HG02973 (cell line): ENCODE measurements around the gene LINC00632.
"Not testable (repeated sequence)": the region's sequence is repeated elsewhere in the genome, so short reads cannot be mapped to it uniquely, and the experiment has no call there.

Experiments used
- ATAC-seq: cut with Tn5 transposase; IDR thresholded peaks from one replicate; pipeline ENCODE4 v1.9.1; 2021; ENCODE audit warnings: moderate library complexity; ENCODE audit not compliant: unreplicated experiment

LINC00632 gene

GRCh38 chrX:140709421-140709846, at the start of gene LINC00632:
TSS of gene LINC00632 (plus strand) at chrX:140709759.
- ATAC-seq, result no peak

- ATAC-seq, result no peak
Measured at GRCh38 chrX:140661643-140662042, 47.9 kb upstream of the LINC00632 start.

GRCh38 chrX:140664939-140665338, 44.6 kb upstream of the LINC00632 start:
- no peak for ATAC-seq

GRCh38 chrX:140672840-140673731, 36.5 kb upstream of the LINC00632 start:
- ATAC-seq, result no peak

DNA sequence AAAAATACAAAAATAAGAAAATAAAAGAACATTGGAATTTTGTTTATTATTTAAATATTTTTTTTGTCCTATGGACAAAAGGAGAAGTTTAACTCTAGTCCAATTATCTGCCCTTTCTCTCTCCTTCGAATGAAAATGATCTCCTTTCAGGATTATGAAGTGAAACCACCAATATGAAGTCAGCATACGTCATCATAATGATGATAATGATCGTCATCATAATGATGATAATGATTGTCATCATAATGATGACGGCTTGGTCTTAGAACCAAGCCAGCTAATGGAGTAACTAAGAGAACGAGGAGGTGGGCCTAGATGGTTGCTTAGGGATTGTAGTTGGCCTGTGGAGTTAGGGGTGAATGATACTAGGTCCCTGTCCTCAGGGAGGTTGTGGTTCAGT, 21.9 kb upstream of the LINC00632 start:
- ATAC-seq, result no peak

DNA sequence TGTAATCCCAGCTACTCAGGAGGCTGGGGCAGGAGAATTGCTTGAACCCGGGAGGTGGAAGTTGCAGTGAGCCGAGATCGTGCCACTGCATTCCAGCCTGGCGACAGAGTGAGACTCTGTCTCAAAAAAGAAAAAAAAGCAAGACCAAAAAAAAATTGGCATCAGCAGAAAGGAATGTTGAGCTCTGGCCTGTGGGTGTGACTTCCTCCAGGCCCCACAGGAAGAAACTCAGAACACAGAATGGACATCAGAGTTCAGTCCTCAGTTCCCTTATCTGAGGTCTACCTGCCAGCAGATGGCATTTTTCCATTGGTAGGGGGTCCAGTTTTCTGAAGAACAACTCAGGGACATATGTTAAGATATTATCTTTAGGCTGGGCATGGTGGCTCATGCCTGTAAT, 18.0 kb upstream of the LINC00632 start:
- not testable (repeated sequence) for ATAC-seq

GRCh38 chrX:140697618-140698017, 11.9 kb upstream of the LINC00632 start:
- ATAC-seq, result no peak

DNA sequence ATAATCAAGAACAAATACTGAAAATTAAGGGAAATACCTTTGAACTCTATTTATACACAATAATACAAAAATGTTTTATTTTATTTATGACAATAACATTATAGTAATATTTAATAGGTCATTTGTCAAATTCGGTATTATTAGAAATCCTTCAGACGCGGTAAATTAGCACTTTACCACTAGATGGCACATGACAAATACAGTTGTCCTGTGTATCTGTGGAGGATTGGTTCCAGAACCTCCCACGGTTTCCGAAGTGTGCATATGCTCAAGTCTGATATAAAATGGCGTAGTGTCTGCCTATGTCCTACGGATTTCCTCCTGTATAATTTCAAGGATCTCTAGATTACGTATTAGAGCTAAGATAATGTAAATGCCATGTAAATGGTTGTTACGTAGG, 8.1 kb upstream of the LINC00632 start:
- ATAC-seq, result peak; percentile 73

DNA sequence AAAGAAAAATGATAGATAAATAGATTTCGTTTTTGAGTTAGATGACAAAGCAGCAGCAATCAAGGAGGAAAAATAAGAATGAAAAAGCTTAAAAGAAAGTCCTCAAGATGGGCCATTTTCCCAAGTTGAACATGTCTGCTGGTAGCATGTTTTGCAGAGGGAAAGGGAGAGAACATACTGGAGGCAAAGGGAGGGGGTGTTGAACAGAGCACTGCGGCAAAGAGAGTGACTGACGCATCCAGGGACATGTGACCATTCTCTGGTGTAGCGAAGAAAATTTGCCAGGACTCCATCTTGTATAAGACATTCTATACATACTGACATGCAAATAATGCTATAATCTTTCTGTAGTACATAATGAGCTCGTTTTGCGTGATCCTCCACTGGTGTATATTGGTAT, 1.2 kb downstream of the LINC00632 start:
- ATAC-seq, result no peak

- ATAC-seq, result no peak
Measured at GRCh38 chrX:140711894-140712293, 2.3 kb downstream of the LINC00632 start.

DNA sequence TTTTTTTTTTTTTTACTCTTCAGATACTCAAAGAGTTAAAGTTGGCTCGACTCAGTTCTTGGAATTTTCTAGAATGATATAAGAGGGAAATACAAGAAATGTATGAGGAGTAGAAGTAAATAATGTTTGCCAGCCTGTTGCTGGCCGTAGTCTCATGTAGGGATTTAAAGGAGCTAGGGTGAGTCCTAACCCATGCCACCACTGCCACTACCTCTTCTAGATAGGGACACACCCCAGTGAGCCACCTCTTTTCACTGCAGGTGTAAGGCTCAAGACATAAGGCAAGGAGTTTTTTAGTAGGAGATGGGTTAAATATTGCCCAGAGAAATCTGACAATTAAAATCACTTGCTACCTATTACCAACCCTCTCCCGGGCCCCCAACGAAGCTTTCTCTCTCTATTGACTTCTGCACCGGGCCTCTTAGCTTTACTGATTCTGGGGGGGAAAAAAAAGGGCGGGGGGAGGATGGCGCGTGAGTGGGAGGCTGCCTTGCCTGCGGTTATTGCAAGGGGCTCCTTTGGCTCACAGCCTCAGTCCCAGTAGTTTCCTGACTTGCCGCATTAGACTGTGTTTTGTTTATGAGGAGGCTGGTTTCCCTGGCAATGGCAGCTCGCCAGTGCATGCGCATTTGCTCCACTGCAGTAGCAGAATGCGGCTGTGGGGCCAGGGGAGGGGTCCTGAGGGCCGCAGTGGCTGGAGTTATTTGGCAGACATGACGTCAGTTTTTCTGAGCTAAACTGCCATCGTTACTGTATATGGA, 3.0 kb downstream of the LINC00632 start:
- ATAC-seq, result no peak

GRCh38 chrX:140713174-140713539, 3.6 kb downstream of the LINC00632 start:
- no peak for ATAC-seq

GRCh38 chrX:140715787-140716186, 6.2 kb downstream of the LINC00632 start:
- ATAC-seq, result no peak

GRCh38 chrX:140723121-140723715, 13.7 kb downstream of the LINC00632 start:
- no peak for ATAC-seq

DNA sequence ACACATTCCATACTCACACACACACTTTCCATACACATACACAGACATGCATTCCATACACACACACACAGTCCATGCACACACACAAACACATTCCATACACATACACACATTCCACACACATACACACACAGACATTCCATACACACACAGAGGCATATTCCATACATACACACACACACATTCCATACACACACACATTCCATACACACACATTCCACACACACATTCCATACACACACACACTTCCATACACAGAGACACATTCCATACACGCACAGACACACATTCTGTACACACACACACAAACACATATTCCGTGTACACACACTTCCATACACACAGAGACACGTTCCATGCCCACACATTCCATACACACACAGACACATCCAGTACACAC, 14.8 kb downstream of the LINC00632 start:
- no peak for ATAC-seq

DNA sequence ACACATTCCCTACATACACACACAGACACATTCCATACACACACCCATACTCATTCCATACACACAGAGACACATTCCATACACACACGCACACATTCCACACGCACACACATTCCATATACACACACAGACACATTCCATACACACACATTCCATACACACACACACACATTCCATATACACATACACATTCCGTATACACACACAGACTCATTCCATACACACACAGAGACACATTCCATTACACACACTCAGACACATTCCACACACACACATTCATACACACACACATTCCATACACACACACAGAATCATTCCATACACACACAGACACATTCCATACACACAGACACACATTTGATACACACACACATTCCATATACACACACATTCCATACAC, 15.2 kb downstream of the LINC00632 start:
- no peak for ATAC-seq

- ATAC-seq, result no peak
Measured at GRCh38 chrX:140725500-140725899, 15.9 kb downstream of the LINC00632 start.

- ATAC-seq, result peak; percentile 69
Measured at GRCh38 chrX:140733766-140734342, 24.3 kb downstream of the LINC00632 start.

GRCh38 chrX:140744085-140744484, 34.5 kb downstream of the LINC00632 start:
- ATAC-seq, result no peak

DNA sequence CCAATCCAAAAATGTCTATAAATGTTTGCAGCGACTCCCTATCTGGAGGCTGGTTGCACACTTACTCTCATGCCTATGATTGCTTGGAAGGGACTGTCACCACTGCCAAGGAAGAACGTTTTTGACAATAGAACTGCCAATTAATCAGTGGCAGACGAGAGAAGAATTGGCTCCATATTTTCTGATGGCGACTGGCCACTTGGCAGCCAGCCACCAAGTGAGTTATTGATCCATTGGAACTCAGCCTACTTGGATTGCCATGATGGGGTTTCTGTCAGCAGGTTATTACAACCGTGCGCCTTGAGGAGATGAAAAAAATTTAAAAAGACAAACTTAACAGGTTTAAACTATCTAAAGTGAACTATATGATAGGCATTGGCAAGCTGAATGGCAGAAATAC, 47.4 kb downstream of the LINC00632 start:
- ATAC-seq, result no peak

DNA sequence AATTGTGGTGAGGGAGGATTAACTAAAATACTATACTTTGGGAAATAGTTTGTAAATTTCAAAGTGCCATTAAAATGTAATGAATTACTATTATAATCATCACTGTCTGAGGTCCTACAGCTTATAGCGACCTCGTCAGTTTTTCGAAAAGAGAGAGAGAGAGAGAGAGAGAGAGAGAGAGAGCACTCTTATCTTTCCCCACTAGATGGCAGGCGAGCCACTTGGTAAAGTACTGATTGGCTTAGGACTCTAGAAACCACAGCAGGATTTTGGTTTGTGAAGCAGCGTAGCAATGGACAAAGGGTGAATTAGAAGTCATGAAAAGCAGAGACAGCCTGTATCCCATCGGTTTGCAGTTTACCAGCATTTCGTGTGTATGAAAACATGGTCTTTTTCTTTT, 52.5 kb downstream of the LINC00632 start:
- no peak for ATAC-seq
